Islet of Langerhans (tissue), 1 donor: ENCODE results near the gene CDK6.

Experiments
- FAIRE-seq: peaks from one replicate; lab custom pipeline; 2011; peaks lifted over from hg19 to GRCh38; lab: Jason Lieb, UNC

Gene CDK6

DNA sequence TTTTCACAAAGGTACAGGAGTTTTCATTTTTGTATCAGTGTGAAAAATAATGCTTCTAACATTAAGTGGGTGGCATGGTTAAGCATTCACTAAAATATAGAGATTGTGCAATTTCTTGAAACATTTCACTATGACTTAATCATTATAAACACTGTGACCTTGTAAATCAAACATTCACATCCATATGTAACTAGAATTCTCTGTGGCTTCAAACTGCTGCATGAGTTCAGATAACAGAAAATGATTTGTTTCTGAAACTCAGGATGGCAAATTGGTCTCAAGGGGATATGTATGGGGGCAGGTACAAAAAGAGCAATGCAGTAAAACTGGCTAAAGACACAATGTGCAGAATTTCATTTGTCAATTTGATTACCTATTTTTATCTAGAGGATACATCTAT lies 250.0 kb downstream of the CDK6 start:
- FAIRE-seq, result no peak

DNA sequence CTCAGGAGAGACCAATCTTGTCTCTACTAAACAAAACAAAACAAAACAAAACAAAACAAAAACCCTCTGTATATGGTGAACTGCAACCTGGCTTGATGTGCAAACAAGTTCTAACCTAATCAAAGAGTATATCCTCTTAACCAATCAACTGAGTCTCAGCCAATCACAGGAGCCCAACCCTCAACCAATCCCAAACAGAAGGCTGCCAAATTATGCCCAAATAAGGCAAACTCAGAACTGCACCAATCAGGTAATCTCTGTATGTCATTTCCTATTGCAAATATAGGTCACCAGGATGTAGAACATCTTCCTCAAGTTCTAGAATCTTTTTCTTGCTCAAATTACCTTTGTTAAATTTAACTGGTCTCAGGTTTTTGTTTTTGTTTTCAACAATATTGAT lies 251.4 kb downstream of the CDK6 start:
- FAIRE-seq, result no peak

DNA sequence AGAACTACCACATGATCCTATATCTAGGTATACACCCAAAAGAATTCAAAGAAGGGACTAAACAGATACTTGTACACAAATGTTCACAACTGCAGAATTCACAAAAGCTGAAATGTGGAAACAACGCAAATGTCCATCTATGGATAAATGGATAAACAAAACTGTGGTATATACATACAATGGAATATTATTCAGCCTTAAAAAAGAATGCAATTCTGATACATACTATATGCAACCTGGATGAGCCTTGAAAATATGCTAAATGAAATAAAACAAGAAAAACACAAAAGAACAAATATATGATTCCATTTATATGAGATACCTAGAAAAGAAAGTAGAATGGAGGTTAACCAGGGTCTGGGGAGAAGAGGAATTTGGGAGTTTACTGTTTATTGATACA lies 253.4 kb downstream of the CDK6 start:
- no peak for FAIRE-seq

DNA sequence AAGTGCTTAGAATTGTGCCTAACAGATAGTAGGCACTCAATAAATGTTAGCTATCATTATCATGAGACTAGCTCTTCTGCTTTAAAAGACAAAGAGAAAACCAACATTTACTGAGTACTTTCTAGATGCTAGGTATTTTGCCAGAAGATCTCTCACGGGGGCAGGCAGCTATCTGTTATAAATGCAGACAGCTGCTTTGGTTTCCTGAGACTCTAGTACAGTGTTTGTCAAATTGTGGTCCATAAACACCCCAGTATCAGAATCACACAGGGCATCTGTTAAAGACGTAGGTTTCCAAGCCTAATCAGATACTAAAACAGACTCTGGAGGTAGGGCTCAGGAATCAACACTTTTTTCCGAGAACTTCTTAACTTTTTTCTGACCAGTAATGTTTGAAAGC lies 260.1 kb downstream of the CDK6 start:
- FAIRE-seq, result no peak

DNA sequence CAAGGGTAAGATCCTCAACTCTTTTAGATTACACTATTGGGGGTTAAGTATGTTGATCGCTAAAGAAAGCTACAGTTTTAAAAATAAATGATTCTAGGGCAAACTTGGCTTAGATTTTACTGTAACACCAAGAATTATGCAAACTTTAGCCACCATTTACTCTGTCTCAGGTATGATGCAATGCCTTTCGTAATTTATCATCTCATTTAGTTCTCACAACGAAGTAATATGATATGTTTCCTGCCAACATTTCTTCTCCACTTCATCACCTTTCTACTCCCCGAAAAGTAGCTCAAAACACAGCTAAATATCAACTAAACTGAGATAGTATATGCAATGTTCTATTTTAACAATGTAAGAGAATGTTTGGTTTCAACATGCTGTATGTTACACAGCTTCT lies 267.2 kb downstream of the CDK6 start:
- FAIRE-seq, result no peak

DNA sequence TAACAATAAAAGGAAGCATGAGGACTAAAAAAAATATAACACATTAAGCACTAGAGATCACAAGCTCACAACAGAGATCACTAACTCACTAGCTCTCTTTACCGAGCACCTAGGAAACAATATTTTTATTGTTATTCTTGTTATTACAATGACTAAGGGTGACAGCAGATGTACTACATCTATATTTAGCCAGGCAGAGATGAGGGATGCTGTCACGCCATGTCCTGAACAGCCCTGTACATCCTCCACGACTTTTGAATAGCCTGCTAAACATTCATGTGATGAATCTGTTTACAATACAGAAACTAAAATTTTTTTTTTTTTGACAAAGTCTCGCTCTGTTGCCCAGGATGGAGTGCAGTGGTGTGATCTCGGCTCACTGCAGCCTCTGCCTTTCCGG lies 268.9 kb downstream of the CDK6 start:
- FAIRE-seq, result no peak

DNA sequence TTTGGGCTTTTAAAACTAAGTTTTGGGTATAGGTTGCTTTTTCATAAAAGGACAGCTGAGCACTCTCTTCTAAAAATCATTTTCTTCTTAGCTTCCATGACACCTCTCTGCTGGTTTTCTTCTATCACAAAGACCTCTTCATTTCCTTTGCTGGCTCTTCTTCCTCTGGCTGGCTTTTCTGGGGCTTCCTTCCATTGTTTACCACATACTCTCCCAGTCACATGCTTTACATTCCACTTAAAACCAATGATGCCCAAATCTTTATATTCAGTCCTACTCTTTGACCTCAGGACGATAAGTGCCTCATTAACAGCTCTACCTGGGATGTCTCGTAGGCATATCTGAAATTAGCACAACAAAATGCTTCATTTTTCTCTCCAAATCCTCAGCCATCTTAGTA lies 273.0 kb downstream of the CDK6 start:
- FAIRE-seq, result no peak

DNA sequence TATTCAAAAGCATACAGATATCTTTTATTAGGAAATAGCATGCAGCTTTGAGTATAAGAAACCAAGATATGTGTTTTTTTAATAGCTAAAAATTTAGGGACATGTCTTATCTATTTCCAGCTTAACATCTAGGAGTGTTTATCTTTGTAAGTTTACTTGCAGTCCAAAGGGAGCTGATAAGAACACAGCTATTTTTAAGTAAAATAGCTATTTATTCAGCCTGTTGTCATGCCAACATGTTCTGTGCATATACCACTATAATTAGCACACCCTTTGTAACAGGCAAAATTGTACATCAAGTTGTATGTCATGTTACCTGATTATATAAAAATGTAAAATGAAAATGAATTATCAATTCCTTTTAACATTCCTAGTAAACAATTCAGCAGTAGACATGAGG lies 275.8 kb downstream of the CDK6 start:
- FAIRE-seq, result no peak

DNA sequence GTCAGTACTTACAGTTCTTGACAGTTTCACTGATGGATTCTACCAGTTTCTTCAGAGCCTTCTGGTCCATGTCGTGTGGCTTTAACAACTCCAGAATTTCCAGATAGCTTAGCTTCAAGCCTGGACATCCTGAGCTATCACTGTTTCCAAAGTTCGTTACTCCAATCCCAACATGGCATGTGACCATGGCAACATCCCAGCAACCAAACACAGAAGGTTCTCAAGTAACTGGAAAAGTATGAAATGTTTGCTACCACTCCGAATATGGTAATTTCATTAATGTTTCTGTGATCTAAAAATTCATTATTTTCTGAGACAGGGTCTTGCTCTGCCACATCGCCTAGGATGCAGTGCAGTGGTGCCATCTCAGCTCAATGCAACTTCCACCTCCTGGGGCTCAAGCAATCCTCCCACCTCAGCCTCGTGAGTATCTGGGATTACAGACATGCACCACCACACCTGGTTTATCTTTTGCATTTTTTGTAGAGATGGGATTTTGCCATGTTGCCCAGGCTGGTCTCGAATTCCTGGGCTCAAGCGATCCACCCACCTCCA lies 278.5 kb downstream of the CDK6 start:
- FAIRE-seq, result no peak

DNA sequence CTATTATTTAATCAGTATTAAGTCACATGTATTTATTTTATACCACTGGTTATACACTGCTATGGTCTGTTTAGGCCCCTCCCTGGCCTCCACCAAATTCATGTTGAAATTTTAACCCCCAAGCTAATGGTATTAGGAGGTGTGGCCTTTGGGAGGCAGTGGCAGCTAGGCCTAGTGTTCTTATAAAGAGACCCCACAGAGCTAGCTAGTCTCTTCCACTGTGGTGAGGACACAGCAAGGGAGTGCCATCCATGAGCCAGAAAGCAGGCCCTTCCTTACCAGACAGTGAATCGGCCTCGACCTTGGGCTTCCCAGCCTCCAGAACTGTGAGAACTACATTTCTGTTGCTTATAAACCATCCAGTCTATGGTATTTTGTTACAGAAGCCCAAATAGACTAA lies 279.1 kb downstream of the CDK6 start:
- FAIRE-seq, result no peak
